ENCODE measurements around the gene GRHL1. TPM values are rescaled to one million over a fixed set of nuclear protein-coding genes. Genes with fewer than 3 reads are reported as not detected.

GRHL1 gene
- polyA plus RNA-seq, 1 of the 3 experiments (the other 2 are of a cell fraction) = 1.0 TPM

GRCh38 chr2:9971890-9972289 is 20.4 kb downstream of the GRHL1 start:
- H3K4me1 ChIP-seq (ENCODE audit: control insufficient read depth in 1 of 2, insufficient read depth in 2 of 2, low read depth in 1 of 2, low read length in 1 of 2) = peaks cover 21 to 22% of the 10 kb centered on the region in 2 experiments
- no peaks in the 10 kb centered on the region for H3K9me3 ChIP-seq
- no peak overlapping the region for H3K4me2 ChIP-seq
- no peak overlapping the region for H3K4me3 ChIP-seq (ENCODE audit: low read depth in 2 of 2, low read length in 1 of 2)
- no peak for DNase-seq
- no peak overlapping the region for H3K27ac ChIP-seq (ENCODE audit: low read depth in 2 of 2, low read length in 1 of 2)
- no peaks in the 10 kb centered on the region for H3K27me3 ChIP-seq (ENCODE audit: insufficient read depth)
- ChIA-PET CTCF (interaction anchor here (0.6 to 7.7 kb wide), 8 partner anchors 11 to 172 kb away, joined by 3 to 107 read pairs (median 6); no protein-coding TSS in a partner anchor), POLR2A (no interaction called here)
- no peaks in the 10 kb centered on the region for H3K79me2 ChIP-seq (ENCODE audit: insufficient read depth)
- 95% methylated on average over 6 of the region's 6 CpGs for WGBS (ENCODE audit: low lambda C conversion rate)
- no peak overlapping the region for H2AFZ ChIP-seq (ENCODE audit: low read depth)
- H3F3A ChIP-seq (replicated peaks; ENCODE audit: insufficient read depth) = peaks cover 12% of the 10 kb centered on the region
- H3K36me3 ChIP-seq (replicated peaks in 1 of 2; ENCODE audit: control insufficient read depth in 1 of 2, insufficient read depth in 2 of 2, low read length in 1 of 2) = peaks cover 0 to 2% of the 10 kb centered on the region in 2 experiments
- no peaks in the 10 kb centered on the region for H3K9me2 ChIP-seq
- no peaks in the 10 kb centered on the region for H4K20me1 ChIP-seq (ENCODE audit: insufficient read depth)
- TF ChIP-seq RXRA (IDR thresholded peaks at IDR 0.05; ENCODE audit: borderline replicate concordance, low read depth) (no peak), MAX (IDR thresholded peaks at IDR 0.05; ENCODE audit: low read depth) (no peak), TAF1 (IDR thresholded peaks at IDR 0.05; ENCODE audit: borderline replicate concordance, low read depth, low read length) (no peak), POLR2AphosphoS5 (IDR thresholded peaks at IDR 0.05; ENCODE audit: low read depth, low read length) (no peak), GABPA (IDR thresholded peaks at IDR 0.05; ENCODE audit: low read depth) (no peak), ZBTB33 (IDR thresholded peaks at IDR 0.05; ENCODE audit: borderline replicate concordance, low read depth) (no peak), RFX5 (IDR thresholded peaks at IDR 0.05; ENCODE audit: low read length) (no peak), SIN3A (IDR thresholded peaks at IDR 0.05; ENCODE audit: borderline replicate concordance, low read depth, low read length) (no peak), EZH2phosphoT487 (IDR thresholded peaks at IDR 0.05; ENCODE audit: borderline replicate concordance, low read depth) (no peak), EP300 (IDR thresholded peaks at IDR 0.05; ENCODE audit: borderline replicate concordance in 1 of 2, low read depth in 1 of 2, low read length in 1 of 2) (no peak), CHD2 (IDR thresholded peaks at IDR 0.05; ENCODE audit: low read length, partially characterized antibody) (no peak), MEF2A (IDR thresholded peaks at IDR 0.05; ENCODE audit: borderline replicate concordance, low read depth) (no peak), YY1 (IDR thresholded peaks at IDR 0.05; ENCODE audit: low read depth) (no peak), IRF3 (IDR thresholded peaks at IDR 0.05; ENCODE audit: low read depth, low read length) (no peak), USF1 (IDR thresholded peaks at IDR 0.05; ENCODE audit: borderline replicate concordance, low read depth) (no peak), RCOR1 (IDR thresholded peaks at IDR 0.05; ENCODE audit: low read length) (no peak), FOSL2 (IDR thresholded peaks at IDR 0.05; ENCODE audit: borderline replicate concordance, low read depth) (no peak), FOXJ3 (CRISPR knock-in tag; IDR thresholded peaks at IDR 0.05) (no peak)
- H3K9ac ChIP-seq = no peak overlapping the region

All from SK-N-SH (cell line).